ENCODE measurements around the gene ZNF106.

GRCh38 chr15:42378011-42378410 is 112.9 kb downstream of the ZNF106 start:
- TF ChIP-seq POLR2A (IDR thresholded peaks at IDR 0.05; ENCODE audit: low read depth, low read length) (no peak), CTCF (conservative IDR thresholded peaks at IDR 0.05; ENCODE audit: low read depth, low read length) (no peak), NFE2L2 (IDR thresholded peaks at IDR 0.05; ENCODE audit: low read depth, low read length) (no peak), MXI1 (IDR thresholded peaks at IDR 0.05; ENCODE audit: borderline replicate concordance, low read depth, low read length) (no peak), CEBPB (IDR thresholded peaks at IDR 0.05; ENCODE audit: low read depth, low read length) (no peak), MAZ (IDR thresholded peaks at IDR 0.05; ENCODE audit: borderline replicate concordance, low read depth, low read length) (no peak), RAD21 (IDR thresholded peaks at IDR 0.05; ENCODE audit: low read length) (no peak), USF2 (IDR thresholded peaks at IDR 0.05; ENCODE audit: low read depth, low read length) (no peak), CHD1 (IDR thresholded peaks at IDR 0.05; ENCODE audit: low read depth, low read length) (no peak), ELK1 (IDR thresholded peaks at IDR 0.05; ENCODE audit: borderline replicate concordance, low read depth, low read length) (no peak), BHLHE40 (IDR thresholded peaks at IDR 0.05; ENCODE audit: low read depth, low read length) (no peak), RCOR1 (IDR thresholded peaks at IDR 0.05; ENCODE audit: insufficient replicate concordance, low read length) (no peak), SMC3 (IDR thresholded peaks at IDR 0.05; ENCODE audit: low read depth, low read length) (no peak)
